HEK293T (cell line): ENCODE results near the gene TET3.

ENCODE experiments used
- BHLHE40 ChIP-seq: fragments of 450-650 bp; IDR thresholded peaks from 2 replicates; pipeline ENCODE4 v1.6.1; 2016; ENCODE audit warnings: mild to moderate bottlenecking, moderate library complexity, borderline replicate concordance
- CTBP1 ChIP-seq: fragments of 450-650 bp; IDR thresholded peaks from 2 replicates; pipeline ENCODE4 v1.6.1; 2016; ENCODE audit warnings: borderline replicate concordance
- FOXA1 ChIP-seq: fragments of 450-650 bp; IDR thresholded peaks from 2 replicates; pipeline ENCODE4 v1.6.1; 2016; ENCODE audit warnings: mild to moderate bottlenecking
- FOXK2 ChIP-seq: fragments of 450-650 bp; IDR thresholded peaks from 2 replicates; pipeline ENCODE4 v1.6.1; 2016; ENCODE audit warnings: mild to moderate bottlenecking
- L3MBTL2 ChIP-seq: fragments of 450-650 bp; conservative IDR thresholded peaks from 2 replicates; pipeline ENCODE4 v1.6.1; 2016; ENCODE audit warnings: mild to moderate bottlenecking
- NFRKB ChIP-seq: fragments of 450-650 bp; IDR thresholded peaks from 2 replicates; pipeline ENCODE4 v1.6.1; 2016; ENCODE audit warnings: mild to moderate bottlenecking, moderate library complexity
- SP1 ChIP-seq: fragments of 450-650 bp; IDR thresholded peaks from 2 replicates; pipeline ENCODE4 v1.6.1; 2017
- SUZ12 ChIP-seq: fragments of 450-650 bp; IDR thresholded peaks from 2 replicates; pipeline ENCODE4 v1.6.1; 2016; ENCODE audit warnings: mild to moderate bottlenecking
- TARDBP ChIP-seq: fragments of 450-650 bp; IDR thresholded peaks from 2 replicates; pipeline ENCODE4 v1.6.1; 2016

DNA sequence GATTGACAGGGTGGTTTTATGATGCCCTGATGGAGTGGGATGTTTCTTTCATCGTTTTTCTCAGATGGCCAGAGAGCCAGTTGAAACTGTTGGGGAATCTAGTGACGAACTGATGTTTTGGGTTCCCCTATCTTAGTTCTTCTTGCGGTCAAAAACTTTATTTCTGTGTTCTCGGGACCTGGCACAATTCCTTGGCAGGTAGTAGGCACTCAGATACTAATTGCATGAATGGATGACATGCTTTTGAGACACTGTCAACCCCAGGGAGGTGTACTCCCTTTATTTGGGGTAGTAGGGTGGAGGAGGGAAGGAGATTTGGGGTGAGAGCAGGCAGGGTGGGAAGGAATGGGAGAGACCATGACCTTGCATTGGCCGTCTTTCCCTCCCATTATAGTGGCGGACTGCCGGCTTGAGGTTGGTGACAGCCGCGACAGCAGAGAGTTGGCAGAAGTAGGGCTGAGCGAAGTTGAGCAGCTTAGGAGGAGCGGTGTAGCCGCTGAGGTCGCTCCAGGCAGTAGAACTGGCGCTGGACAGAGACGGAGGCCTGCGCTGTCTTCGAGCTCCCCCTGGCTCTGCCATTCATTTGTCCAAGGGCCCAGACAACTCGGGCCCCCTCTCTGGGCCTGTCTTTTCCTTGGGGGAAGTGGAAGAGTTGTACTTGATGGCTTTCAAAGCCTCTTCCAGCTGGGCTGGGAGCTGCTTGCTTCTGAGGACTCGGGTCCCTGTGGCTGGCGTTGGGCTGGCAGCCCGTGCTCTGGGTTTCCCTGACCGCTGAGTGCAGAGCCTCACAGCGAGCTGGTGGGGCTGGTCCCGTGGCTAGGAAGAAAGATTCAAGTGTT, 2.6 kb downstream of the TET3 start:
- no peak for TF ChIP-seq SP1
- TF ChIP-seq CTBP1: no peak
- no peak for TF ChIP-seq FOXK2
- no peak for TF ChIP-seq L3MBTL2
- no peak for TF ChIP-seq TARDBP
- TF ChIP-seq FOXA1: no peak
- no peak for TF ChIP-seq NFRKB
- no peak for TF ChIP-seq BHLHE40
- no peak for TF ChIP-seq SUZ12
